Measurements from ENCODE around the gene CLEC7A.
A peak's percentile ranks its signal among the peaks of the same experiment; 100 is the strongest.

The CLEC7A gene

DNA sequence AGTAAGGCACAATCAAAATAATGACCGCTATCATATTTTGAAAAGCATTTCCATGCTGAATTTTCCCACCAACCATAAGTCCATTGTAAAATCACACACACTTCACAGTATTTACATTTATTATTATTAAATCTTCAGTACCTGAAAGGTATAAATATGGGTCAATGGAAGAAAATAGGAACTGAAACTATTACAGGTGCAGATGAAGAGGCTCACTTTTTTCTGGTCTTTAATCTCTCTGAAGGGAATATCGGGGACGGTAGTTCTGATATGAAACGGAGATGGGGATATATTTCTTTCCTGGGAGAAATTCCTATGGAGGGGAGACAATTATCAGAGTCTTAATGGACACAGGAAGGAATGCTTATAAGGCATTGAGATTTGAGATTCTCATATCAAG, 59.6 kb downstream of the CLEC7A start:
- ChIA-PET CTCF (no interaction called here), POLR2A (no interaction called here)
- TF ChIP-seq ZNF384 (IDR thresholded peaks at IDR 0.05) = no peak
- no peak for TF ChIP-seq FOXA1 (IDR thresholded peaks at IDR 0.05)
- no peak for TF ChIP-seq FOXK2 (IDR thresholded peaks at IDR 0.05)
- no peak for TF ChIP-seq HDGF (IDR thresholded peaks at IDR 0.05; ENCODE audit: borderline replicate concordance)
- no peak for TF ChIP-seq L3MBTL2 (conservative IDR thresholded peaks at IDR 0.05)
- DNase-seq (ENCODE audit: extremely low spot score) = no peak

DNA sequence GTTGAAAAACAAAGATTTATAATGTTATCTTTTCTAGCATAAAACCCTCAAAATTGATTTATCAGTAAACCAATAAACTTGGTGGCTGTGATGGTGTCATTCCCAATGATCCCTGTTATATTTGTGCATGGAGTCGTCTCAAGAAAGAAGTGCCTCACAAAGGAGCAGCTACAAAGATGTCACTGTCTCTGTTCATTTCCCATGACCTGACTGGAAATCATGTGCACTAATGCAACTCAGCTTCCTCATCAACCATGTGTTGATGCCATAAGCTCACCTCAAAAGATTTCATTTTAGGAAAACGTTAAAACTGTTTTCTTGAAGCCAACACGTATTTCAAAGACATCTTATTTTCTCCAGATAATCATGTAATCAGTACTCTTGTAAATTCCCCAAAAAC, 60.0 kb downstream of the CLEC7A start:
- no peak for DNase-seq (ENCODE audit: extremely low spot score)
- CTCF ChIA-PET = no interaction called here
- no peak for TF ChIP-seq FOXM1 (IDR thresholded peaks at IDR 0.05; ENCODE audit: borderline replicate concordance)
- TF ChIP-seq, protein P1, sequence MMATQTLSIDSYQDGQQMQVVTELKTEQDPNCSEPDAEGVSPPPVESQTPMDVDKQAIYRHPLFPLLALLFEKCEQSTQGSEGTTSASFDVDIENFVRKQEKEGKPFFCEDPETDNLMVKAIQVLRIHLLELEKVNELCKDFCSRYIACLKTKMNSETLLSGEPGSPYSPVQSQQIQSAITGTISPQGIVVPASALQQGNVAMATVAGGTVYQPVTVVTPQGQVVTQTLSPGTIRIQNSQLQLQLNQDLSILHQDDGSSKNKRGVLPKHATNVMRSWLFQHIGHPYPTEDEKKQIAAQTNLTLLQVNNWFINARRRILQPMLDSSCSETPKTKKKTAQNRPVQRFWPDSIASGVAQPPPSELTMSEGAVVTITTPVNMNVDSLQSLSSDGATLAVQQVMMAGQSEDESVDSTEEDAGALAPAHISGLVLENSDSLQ (IDR thresholded peaks at IDR 0.05) = no peak

DNA sequence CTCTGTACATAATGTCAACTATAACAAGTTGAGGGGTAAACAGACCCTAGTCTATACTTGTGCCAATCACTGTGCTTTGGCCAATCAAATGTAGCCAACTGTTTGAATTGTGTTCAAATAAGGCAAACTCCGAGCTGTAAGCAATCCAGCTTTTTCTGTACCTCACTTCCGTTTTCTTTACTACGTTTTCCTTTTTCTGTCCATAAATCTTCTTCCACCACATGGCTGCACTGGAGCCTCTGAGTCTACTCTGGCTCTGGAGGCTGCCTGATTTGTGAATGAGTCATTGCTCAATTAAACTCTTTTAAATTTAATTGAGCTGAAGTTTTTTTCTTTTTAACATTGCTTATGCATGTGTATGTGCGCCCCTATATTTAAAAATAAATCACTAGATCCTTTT, 60.9 kb downstream of the CLEC7A start:
- CTCF ChIA-PET = no interaction called here
- no peak for DNase-seq (ENCODE audit: extremely low spot score)
- TF ChIP-seq, protein P1 (IDR thresholded peaks at IDR 0.05) = peak; percentile 74
- no peak for TF ChIP-seq FOXA1 (IDR thresholded peaks at IDR 0.05)
- POLR2A ChIA-PET = no interaction called here

More for the DNA sequence above, 60.0 kb downstream of the CLEC7A start:
- POLR2A ChIA-PET = no interaction called here

DNA sequence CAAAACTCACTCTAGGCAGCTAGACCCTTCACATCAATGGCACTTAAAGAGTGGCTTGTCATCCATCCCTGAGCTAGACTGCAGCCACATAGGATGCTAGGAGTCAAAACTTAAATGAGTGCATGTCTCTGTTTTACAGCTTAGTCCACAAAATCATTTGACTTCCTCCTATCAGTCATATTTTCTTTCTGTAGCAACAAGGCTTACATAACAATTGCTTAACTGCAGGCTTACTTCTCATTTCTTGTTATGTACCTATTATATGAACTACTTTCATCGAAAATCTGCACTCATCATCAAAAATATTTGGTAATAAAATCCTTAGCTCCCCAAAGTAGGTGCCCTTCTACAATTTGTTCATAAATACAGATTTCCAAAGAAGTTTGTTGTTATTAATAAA, 61.4 kb downstream of the CLEC7A start:
- no peak for DNase-seq (ENCODE audit: extremely low spot score)
- TF ChIP-seq FOXM1 (IDR thresholded peaks at IDR 0.05; ENCODE audit: borderline replicate concordance) (no peak), SP1 (IDR thresholded peaks at IDR 0.05) (no peak), CTBP1 (IDR thresholded peaks at IDR 0.05; ENCODE audit: borderline replicate concordance) (no peak), NFRKB (IDR thresholded peaks at IDR 0.05) (no peak), TARDBP (IDR thresholded peaks at IDR 0.05) (no peak), BHLHE40 (IDR thresholded peaks at IDR 0.05; ENCODE audit: borderline replicate concordance) (no peak), HDGF (IDR thresholded peaks at IDR 0.05; ENCODE audit: borderline replicate concordance) (no peak), ELF4 (IDR thresholded peaks at IDR 0.05) (no peak), L3MBTL2 (conservative IDR thresholded peaks at IDR 0.05) (no peak)
- TF ChIP-seq, protein P1 (IDR thresholded peaks at IDR 0.05) = no peak
- ChIA-PET CTCF (no interaction called here), POLR2A (no interaction called here)

DNA sequence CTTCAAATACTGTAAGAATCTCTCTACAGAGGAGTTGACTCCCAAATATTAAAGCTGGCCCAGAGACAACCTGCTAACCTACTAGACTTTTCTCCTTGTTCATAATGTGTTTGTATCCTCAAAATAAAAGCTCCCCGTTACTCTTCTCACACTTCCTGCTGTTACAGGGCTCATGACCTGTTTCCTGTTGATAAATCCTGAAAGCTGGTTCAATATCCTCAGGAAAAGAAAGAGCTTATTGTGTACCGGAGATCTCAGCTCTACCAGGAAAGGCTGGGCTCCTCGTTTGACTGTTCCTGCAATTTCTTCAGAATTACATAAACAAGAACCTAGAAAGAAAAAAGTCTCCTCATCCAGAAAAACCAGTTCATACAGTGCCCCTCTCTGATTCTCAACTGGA, 62.1 kb downstream of the CLEC7A start:
- ChIA-PET CTCF (no interaction called here), POLR2A (no interaction called here)
- no peak for DNase-seq (ENCODE audit: extremely low spot score)

DNA sequence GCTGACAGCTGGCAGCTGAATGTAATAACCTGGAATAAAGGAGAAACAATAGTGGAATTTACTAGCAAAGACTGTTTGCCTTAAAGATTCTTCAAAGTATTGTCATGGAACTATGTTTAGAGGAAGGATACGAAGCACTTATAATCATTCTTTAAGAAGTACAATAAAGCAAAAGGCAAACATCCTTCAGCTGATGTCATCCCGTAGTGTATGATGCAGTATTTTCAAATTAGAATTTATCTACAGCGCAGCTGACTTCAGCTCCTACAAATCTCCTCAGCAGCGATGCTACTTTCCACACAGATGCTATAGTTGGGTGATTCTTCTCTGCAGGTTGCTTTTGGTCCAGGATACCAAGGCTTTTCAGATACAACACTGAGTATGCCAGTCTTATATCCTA, 62.7 kb downstream of the CLEC7A start:
- DNase-seq (ENCODE audit: extremely low spot score) = no peak
- POLR2A ChIA-PET = no interaction called here
- CTCF ChIA-PET = no interaction called here
- TF ChIP-seq L3MBTL2 (conservative IDR thresholded peaks at IDR 0.05) (no peak), LEF1 (IDR thresholded peaks at IDR 0.05; ENCODE audit: borderline replicate concordance) (no peak), FOXM1 (IDR thresholded peaks at IDR 0.05; ENCODE audit: borderline replicate concordance) (no peak), TARDBP (IDR thresholded peaks at IDR 0.05) (no peak), BHLHE40 (IDR thresholded peaks at IDR 0.05; ENCODE audit: borderline replicate concordance) (no peak), ZNF384 (IDR thresholded peaks at IDR 0.05) (no peak), HDGF (IDR thresholded peaks at IDR 0.05; ENCODE audit: borderline replicate concordance) (no peak), CTBP1 (IDR thresholded peaks at IDR 0.05; ENCODE audit: borderline replicate concordance) (no peak), SP1 (IDR thresholded peaks at IDR 0.05) (no peak), ARNT (IDR thresholded peaks at IDR 0.05) (no peak), FOXK2 (IDR thresholded peaks at IDR 0.05) (no peak), NFRKB (IDR thresholded peaks at IDR 0.05) (no peak), SUZ12 (IDR thresholded peaks at IDR 0.05) (no peak), FOXA1 (IDR thresholded peaks at IDR 0.05) (no peak), ELF4 (IDR thresholded peaks at IDR 0.05) (no peak)
- TF ChIP-seq, protein P1 (IDR thresholded peaks at IDR 0.05) = no peak

More for the DNA sequence above, 62.1 kb downstream of the CLEC7A start:
- TF ChIP-seq ELF4 (IDR thresholded peaks at IDR 0.05) (no peak), FOXM1 (IDR thresholded peaks at IDR 0.05; ENCODE audit: borderline replicate concordance) (no peak), FOXK2 (IDR thresholded peaks at IDR 0.05) (no peak), SP1 (IDR thresholded peaks at IDR 0.05) (no peak), FOXA1 (IDR thresholded peaks at IDR 0.05) (no peak), TARDBP (IDR thresholded peaks at IDR 0.05) (no peak), BHLHE40 (IDR thresholded peaks at IDR 0.05; ENCODE audit: borderline replicate concordance) (no peak)
